ENCODE measurements around the gene CALHM3. TPM values are rescaled to one million over a fixed set of nuclear protein-coding genes. Genes with fewer than 3 reads are reported as not detected.

CALHM3 gene
- polyA plus RNA-seq, 1 experiment, result 0.09 TPM

DNA sequence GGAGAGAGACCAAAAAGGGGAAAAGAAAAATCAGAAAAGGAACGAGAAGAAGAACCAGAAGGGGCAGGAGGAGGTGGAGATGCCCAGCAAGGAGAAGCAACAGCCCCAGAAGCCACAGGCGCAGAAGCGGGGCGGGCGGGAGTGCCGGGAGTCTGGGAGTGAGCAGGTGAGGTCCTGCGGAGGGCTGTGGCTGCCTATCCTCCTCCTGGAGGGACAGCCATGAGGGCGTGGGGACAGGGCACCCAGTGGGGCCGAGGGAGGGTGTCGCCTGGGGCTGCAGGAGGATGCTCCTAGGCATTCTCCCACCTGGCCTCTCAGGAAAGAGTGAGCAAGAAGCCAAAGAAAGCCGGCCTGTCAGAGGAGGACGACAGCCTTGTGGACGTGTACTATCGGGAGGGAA is 38.6 kb downstream of the CALHM3 start:
- TF ChIP-seq, protein P1, sequence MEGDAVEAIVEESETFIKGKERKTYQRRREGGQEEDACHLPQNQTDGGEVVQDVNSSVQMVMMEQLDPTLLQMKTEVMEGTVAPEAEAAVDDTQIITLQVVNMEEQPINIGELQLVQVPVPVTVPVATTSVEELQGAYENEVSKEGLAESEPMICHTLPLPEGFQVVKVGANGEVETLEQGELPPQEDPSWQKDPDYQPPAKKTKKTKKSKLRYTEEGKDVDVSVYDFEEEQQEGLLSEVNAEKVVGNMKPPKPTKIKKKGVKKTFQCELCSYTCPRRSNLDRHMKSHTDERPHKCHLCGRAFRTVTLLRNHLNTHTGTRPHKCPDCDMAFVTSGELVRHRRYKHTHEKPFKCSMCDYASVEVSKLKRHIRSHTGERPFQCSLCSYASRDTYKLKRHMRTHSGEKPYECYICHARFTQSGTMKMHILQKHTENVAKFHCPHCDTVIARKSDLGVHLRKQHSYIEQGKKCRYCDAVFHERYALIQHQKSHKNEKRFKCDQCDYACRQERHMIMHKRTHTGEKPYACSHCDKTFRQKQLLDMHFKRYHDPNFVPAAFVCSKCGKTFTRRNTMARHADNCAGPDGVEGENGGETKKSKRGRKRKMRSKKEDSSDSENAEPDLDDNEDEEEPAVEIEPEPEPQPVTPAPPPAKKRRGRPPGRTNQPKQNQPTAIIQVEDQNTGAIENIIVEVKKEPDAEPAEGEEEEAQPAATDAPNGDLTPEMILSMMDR (IDR thresholded peaks at IDR 0.05; ENCODE audit: insufficient read depth, low read depth, low read length), result no peak
- no peaks in the 10 kb centered on the region for H3K27me3 ChIP-seq (ENCODE audit: control insufficient read depth, insufficient read depth, low read length)
- no peak for DNase-seq (ENCODE audit: low read depth)
- no peak overlapping the region for H3K4me3 ChIP-seq (ENCODE audit: low read depth, low read length)
- ChIA-PET CTCF (no interaction called here), POLR2A (no interaction called here)
- H3K36me3 ChIP-seq (ENCODE audit: control insufficient read depth, insufficient read depth, low read length), result peaks cover 51% of the 10 kb centered on the region

DNA sequence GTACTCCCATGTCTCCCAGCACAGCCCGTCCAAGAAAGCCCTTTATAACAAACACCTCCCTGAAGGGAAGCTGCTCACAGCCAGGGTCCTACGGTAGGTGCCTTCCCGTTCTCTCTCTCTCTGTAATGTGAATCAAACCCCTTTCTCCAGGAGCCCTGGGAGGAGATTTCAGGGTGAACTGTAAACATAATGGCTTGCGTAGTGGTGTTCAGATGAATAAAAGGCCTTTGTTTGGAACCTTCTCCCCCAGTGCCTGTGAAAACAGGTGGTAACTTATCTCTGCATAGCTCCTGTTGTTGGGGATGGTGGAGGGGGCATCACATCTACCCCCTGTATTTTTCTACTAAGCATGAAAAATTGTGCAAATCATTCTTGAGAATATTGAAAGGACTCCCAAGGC is 39.3 kb downstream of the CALHM3 start:
- Histone ChIP-seq H3K36me3 (ENCODE audit: control insufficient read depth, insufficient read depth, low read length) (peaks cover 48% of the 10 kb centered on the region), H3K27me3 (ENCODE audit: control insufficient read depth, insufficient read depth, low read length) (no peaks in the 10 kb centered on the region), H3K4me3 (ENCODE audit: low read depth, low read length) (no peak overlapping the region)
- TF ChIP-seq, protein P1 (IDR thresholded peaks at IDR 0.05; ENCODE audit: insufficient read depth, low read depth, low read length), result no peak
- ChIA-PET POLR2A (no interaction called here), CTCF (no interaction called here)
- DNase-seq (ENCODE audit: low read depth), result no peak

DNA sequence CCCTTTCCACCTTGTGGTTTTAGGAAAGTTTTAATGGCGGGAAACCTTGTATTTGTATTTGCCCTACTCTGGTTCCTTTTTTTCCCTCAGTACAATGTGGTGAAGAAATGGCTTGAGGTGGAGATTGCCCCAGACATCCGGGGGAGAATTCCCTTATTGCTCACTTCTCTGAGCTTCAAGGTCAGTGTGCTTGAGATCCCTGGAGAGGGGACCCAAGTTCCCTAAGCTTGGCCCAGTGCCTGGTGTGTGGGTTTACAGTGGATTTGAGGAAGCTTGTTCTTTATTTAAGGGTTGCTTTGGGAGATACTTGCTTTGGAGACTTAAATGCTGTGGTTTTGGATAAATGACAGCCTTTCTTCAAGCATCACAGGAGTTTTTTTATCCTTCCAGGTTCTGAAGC is 45.2 kb downstream of the CALHM3 start:
- H3K27me3 ChIP-seq (ENCODE audit: control insufficient read depth, insufficient read depth, low read length), result no peaks in the 10 kb centered on the region
- POLR2A ChIA-PET, result no interaction called here
- H3K36me3 ChIP-seq (ENCODE audit: control insufficient read depth, insufficient read depth, low read length), result peaks cover 18% of the 10 kb centered on the region
- TF ChIP-seq, protein P1 (IDR thresholded peaks at IDR 0.05; ENCODE audit: insufficient read depth, low read depth, low read length), result no peak
- CTCF ChIA-PET, result interaction anchor here (0.9 to 1.4 kb wide), 3 partner anchors 10 to 52 kb away, joined by 3 to 5 read pairs (median 4); no protein-coding TSS in a partner anchor
- no peak for DNase-seq (ENCODE audit: low read depth)
- H3K4me3 ChIP-seq (ENCODE audit: low read depth, low read length), result no peak overlapping the region

DNA sequence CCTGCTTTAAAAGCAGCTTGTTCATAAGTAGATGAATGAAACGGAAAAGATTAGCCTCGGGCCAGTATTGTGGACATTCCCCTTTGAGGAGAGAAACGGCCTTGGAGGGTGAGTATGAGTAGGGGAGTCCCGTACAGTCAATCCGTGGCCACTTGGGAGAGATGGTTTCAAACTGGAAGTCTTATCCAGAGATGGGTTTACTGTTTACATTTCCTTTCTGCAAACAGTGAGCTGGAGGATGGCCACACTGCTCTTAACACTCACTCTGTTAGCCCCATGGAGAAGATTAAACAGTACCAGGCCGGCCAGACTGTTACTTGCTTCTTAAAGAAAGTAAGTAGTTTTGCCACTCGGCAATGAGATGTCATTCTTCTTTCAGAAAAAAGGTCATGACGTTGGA is 47.1 kb downstream of the CALHM3 start:
- DNase-seq (ENCODE audit: low read depth), result no peak
- TF ChIP-seq, protein P1 (IDR thresholded peaks at IDR 0.05; ENCODE audit: insufficient read depth, low read depth, low read length), result no peak
- Histone ChIP-seq H3K4me3 (ENCODE audit: low read depth, low read length) (no peak overlapping the region), H3K27me3 (ENCODE audit: control insufficient read depth, insufficient read depth, low read length) (no peaks in the 10 kb centered on the region), H3K36me3 (ENCODE audit: control insufficient read depth, insufficient read depth, low read length) (peaks cover 16% of the 10 kb centered on the region)
- POLR2A ChIA-PET, result no interaction called here
- CTCF ChIA-PET, result interaction anchor here (0.8 kb wide), 2 partner anchors 10 to 14 kb away, joined by 3 to 4 read pairs; no protein-coding TSS in a partner anchor

DNA sequence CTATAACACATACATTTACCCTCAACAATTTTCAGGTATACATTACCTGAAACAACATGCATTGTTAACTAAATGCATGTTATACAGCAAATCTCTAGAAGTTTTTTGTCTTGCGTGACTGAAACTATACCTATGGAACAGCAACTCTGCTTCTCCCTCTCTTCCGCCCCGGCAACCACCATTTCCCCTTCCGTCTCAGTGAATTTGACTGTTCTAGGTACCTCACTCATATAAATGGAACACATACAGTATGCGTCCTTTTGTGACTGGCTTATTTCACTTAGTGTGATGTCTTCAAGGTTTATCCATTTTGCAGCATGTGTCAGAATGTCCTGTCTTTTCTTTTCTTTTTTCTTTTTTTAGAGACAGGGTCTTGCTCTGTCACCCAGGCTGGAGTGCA is 49.4 kb downstream of the CALHM3 start:
- ChIA-PET POLR2A (no interaction called here), CTCF (interaction anchor here (1.3 kb wide), 1 partner anchor 12 kb away, joined by 3 read pairs; no protein-coding TSS in a partner anchor)
- H3K36me3 ChIP-seq (ENCODE audit: control insufficient read depth, insufficient read depth, low read length), result peaks cover 14% of the 10 kb centered on the region

More for the DNA sequence above, 49.4 kb downstream of the CALHM3 start:
- DNase-seq (ENCODE audit: low read depth), result no peak
- H3K4me3 ChIP-seq (ENCODE audit: low read depth, low read length), result no peak overlapping the region
- TF ChIP-seq, protein P1 (IDR thresholded peaks at IDR 0.05; ENCODE audit: insufficient read depth, low read depth, low read length), result no peak
- no peaks in the 10 kb centered on the region for H3K27me3 ChIP-seq (ENCODE audit: control insufficient read depth, insufficient read depth, low read length)

Data from BJ (cell line).